Skeletal muscle satellite cell (primary cell): Measurements from ENCODE around the gene ZBTB8OS.
"Not testable (repeated sequence)": the region's sequence is repeated elsewhere in the genome, so short reads cannot be mapped to it uniquely, and the experiment has no call there.

Experiments used
- H3K27me3 ChIP-seq: 2 replicates; pipeline ENCODE4 v1.7.0; 2013; ENCODE audit warnings: low read length; ENCODE audit not compliant: control insufficient read depth, insufficient read depth
- H3K36me3 ChIP-seq: 2 replicates; pipeline ENCODE4 v1.7.0; 2013; ENCODE audit warnings: mild to moderate bottlenecking, control low read depth, low read length; ENCODE audit not compliant: insufficient read depth
- H3K4me1 ChIP-seq: 2 replicates; pipeline ENCODE4 v1.7.0; 2013; ENCODE audit warnings: low read length; ENCODE audit not compliant: control insufficient read depth, insufficient read depth
- H3K4me2 ChIP-seq: 2 replicates; pipeline ENCODE4 v1.7.0; 2013; ENCODE audit warnings: mild to moderate bottlenecking, low read length
- H3K4me3 ChIP-seq: 2 replicates; pipeline ENCODE4 v1.7.0; 2013; ENCODE audit warnings: low read length
- H3K9ac ChIP-seq: 2 replicates; pipeline ENCODE4 v1.7.0; 2013; ENCODE audit warnings: mild to moderate bottlenecking, low read depth, low read length, moderate library complexity
- H3K9me3 ChIP-seq: replicated peaks from 2 replicates; pipeline ENCODE4 v1.7.0; 2013; ENCODE audit warnings: mild to moderate bottlenecking, control low read depth, low read length

The ZBTB8OS gene

DNA sequence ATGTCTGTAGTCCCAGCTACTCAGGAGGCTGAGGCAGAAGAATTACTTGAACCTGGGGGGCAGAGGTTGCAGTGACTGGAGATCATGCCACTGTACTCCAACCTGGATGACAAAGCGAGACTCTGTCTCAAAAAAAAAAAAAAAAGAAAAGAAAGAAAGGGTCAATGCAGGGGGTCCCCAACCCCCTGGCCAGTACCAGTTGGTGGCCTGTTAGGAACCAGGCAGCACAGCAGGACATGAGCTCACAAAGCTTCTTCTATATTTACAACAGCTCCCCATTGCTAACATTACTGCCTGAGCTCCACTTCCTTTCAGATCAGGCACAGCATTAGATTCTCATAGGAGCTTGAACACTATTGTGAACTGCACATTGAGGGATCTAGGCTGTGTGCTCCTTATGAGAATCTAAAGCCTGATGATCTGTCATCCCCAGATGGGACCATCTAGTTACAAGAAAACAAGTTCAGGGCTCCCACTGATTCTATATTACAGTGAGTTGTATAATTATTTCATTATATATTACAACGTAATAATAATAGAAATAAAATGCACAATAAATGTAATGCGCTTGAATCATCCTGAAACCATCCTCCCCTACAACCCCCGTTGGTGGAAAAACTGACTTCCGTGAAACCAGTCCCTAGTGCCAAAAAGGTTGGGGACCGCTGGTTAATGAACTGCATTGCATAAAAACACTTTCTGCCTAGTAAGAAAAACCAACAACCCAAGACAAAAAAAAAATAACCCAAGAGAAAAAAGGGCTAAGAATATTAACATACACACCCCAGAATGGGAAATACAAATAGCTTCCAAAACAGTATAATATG, 2.8 kb downstream of the ZBTB8OS start:
- H3K27me3 ChIP-seq = no peaks in the 10 kb centered on the region
- peaks cover 21% of the 10 kb centered on the region for H3K4me1 ChIP-seq
- no peak overlapping the region for H3K4me3 ChIP-seq
- no peaks in the 10 kb centered on the region for H3K9me3 ChIP-seq
- peaks cover 9% of the 10 kb centered on the region for H3K36me3 ChIP-seq
- peak overlapping the region; percentile 11 for H3K4me2 ChIP-seq
- no peak overlapping the region for H3K9ac ChIP-seq

DNA sequence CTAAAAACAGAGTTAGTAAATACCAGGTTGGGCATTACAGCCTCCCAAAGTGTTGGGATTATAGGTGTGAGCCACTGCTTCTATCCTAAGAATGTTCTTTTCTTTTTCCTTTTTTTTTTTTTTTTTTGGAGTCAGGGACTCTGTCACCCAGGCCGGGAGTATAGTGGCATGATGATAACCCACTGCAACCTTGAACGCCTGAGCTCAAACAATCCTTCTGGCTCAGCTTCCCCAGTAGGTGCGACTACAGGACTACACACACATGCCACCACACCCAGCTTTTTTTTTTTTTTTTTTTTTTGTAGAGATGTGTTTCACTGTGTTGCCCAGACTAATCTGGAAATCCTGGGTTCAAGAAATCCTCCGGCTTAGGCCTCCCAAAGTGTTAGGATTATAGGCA, 5.9 kb downstream of the ZBTB8OS start:
- Histone ChIP-seq H3K4me1 (peaks cover 16% of the 10 kb centered on the region), H3K36me3 (peaks cover 9% of the 10 kb centered on the region), H3K4me3 (no peak overlapping the region), H3K4me2 (no peak overlapping the region), H3K27me3 (no peaks in the 10 kb centered on the region), H3K9me3 (no peaks in the 10 kb centered on the region), H3K9ac (no peak overlapping the region)

DNA sequence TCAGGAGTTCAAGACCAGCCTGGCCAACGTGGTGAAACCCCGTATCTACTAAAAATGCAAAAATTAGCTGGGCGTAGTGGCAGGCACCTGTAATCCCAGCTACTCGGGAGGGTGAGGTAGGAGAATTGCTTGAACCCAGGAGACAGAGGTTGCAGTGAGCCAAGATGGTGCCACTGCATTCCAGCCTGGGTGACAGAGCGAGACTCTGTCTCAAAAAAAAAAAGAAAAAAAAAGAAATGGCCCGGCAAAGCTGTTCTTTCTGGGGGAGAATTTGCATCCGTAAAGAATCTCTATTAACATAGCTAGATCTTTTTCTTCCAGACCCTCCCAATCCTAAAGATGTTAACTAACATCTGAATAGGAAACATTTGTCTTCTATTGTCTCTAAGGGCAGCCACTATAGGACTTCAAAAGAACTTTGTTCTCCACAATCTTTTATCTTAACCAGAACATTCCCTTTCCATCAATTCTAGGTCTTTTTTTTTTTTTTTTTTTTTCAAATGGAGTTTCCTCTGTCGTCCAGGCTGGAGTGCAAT, 8.0 kb downstream of the ZBTB8OS start:
- not testable (repeated sequence) for H3K4me3 ChIP-seq, H3K4me2 ChIP-seq, H3K36me3 ChIP-seq, H3K27me3 ChIP-seq, H3K9ac ChIP-seq, H3K9me3 ChIP-seq
- H3K4me1 ChIP-seq = peaks cover 15% of the 10 kb centered on the region

DNA sequence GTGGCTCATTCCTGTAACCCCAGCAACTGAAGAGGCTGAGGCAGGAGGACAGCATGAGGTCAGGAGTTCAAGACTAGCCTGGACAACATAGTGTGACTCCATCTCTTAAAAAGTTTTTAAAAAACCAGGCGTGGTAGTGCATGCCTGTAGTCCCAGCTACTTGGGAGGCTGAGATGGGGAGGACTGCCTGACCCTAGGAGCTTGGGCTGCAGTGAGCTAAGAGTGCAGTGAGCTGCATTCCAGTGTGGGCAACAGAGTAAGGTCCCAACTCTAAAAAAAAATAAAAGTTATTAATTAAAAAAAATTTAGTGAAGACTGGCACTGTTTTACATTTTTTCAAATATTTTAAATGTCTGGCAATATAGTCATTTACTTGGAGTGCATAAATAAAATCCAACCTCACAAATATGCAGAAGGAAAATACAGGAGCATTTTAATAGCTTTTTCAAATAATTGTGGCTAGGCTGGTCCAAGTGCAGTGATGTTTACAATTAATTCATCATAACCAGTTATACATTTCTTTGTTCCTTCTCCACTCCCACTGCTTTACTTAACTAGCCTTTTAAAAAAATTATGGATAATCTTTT, 10.8 kb downstream of the ZBTB8OS start:
- Histone ChIP-seq H3K9ac (no peak overlapping the region), H3K9me3 (no peaks in the 10 kb centered on the region), H3K27me3 (no peaks in the 10 kb centered on the region), H3K4me1 (peaks cover 21% of the 10 kb centered on the region), H3K36me3 (no peaks in the 10 kb centered on the region), H3K4me2 (no peak overlapping the region), H3K4me3 (no peak overlapping the region)

DNA sequence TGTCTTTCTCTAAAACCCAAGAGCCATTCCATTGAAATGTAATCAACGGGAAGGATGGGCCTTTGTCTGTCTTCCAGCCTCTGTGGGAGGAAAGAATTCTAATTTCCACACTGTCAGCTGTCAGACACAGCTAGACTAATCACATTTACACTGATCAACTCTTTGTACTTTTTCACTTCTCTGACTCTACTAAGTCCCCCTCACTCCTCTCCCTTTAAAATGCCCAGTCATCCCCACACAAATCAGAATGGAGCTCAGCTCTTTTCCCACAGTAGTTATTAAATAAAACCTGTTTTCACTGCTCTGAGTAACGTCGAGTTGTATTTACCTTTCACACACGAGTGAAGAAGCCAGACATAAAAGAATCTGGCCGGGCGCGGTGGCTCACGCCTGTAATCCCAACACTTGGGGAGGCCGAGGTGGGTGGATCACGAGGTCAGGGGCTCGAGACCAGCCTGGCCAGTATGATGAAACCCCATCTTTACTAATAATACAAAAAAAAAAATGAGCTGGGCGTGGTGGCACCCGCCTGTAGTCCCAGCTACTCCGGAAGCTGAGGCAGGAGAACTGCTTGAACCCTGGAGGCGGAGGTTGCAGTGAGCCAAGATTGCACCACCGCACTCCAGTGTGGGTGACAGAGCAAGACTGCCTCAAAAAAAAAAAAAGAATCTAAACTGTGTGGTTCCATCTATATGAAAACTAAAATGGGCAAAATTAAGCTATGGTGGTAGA, 13.3 kb downstream of the ZBTB8OS start:
- Histone ChIP-seq H3K36me3 (peaks cover 15% of the 10 kb centered on the region), H3K9me3 (no peaks in the 10 kb centered on the region), H3K9ac (peak overlapping the region; percentile 33), H3K27me3 (no peaks in the 10 kb centered on the region), H3K4me3 (no peak overlapping the region), H3K4me2 (peak overlapping the region; percentile 42), H3K4me1 (peaks cover 21% of the 10 kb centered on the region)

DNA sequence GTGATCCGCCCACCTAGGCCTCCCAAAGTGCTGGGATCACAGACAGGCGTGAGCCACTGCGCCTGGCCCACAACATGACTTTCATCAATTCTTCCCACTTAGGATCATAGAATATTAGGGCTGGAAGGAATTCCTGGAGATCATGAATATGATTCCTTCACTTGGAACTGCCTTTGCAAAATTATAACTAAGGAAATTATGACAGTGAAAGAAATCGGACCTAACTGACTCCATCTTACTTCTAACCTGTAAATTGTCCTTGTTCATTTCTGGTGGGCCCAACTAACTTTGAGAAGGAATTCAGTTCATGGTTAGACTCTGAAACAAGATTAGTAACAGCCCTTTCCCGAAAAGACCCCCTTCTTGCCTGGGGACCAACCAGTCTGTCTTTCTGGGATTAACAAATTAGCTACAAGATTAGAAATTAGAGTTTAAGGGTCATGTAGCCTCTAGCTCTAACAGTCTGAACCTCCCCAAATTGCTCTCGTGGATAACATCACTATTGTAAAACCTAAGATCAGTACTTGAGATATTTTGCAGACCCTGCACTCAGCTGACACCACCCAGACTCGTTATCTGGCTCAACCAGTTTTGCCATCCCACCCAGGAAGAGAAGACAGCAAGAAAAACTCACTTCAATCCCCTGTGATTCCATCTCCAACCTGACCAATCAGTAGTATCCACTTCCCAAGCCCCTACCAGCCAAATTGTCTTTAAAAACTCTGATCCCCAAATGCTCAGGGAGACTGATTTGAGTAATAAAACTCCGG, 14.7 kb downstream of the ZBTB8OS start:
- Histone ChIP-seq H3K36me3 (peaks cover 19% of the 10 kb centered on the region), H3K27me3 (no peaks in the 10 kb centered on the region), H3K4me2 (no peak overlapping the region), H3K9me3 (no peaks in the 10 kb centered on the region), H3K4me3 (no peak overlapping the region), H3K9ac (no peak overlapping the region), H3K4me1 (peaks cover 21% of the 10 kb centered on the region)

DNA sequence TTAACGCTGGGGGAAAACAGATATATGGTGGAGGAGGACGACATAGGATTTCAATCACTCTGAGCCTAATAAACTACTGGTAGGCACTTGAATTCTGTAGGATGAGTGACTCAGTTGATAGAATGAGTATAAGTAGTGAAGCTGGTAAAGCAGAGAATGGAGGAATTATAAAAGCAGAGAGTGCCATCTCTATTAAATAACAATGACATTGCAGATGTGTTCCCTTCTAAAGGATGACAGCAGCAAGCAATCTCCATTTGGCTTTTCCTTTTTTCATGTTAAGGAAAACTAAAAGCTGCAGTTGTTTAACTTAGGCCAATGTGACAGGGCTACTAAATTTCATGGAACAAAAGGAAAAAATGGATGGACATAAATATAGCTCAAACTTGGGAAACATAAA, 17.5 kb downstream of the ZBTB8OS start:
- H3K9me3 ChIP-seq = no peaks in the 10 kb centered on the region
- H3K36me3 ChIP-seq = peaks cover 29% of the 10 kb centered on the region
- no peak overlapping the region for H3K4me3 ChIP-seq
- no peak overlapping the region for H3K9ac ChIP-seq
- H3K4me2 ChIP-seq = no peak overlapping the region
- peaks cover 11% of the 10 kb centered on the region for H3K4me1 ChIP-seq
- H3K27me3 ChIP-seq = no peaks in the 10 kb centered on the region

DNA sequence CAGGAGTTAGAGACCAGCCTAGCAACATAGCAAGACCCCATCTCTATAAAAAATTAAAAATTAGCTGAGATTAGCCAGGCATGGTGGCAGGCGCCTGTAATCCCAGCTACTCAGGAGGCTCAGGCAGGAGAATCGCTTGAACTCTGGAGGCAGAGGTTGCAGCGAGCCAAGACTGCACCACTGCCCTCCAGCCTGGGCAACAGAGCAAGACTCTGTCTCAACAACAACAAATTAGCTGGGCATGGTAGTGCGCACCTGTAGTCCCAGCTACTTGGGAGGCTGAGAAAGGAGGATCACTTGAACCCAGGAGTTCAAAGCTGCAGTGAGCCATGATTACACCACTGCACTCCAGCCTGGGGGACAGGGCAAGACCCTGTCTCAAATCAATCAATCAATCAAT, 20.2 kb downstream of the ZBTB8OS start:
- not testable (repeated sequence) for H3K4me3 ChIP-seq, H3K4me2 ChIP-seq, H3K9me3 ChIP-seq, H3K4me1 ChIP-seq, H3K27me3 ChIP-seq, H3K9ac ChIP-seq
- H3K36me3 ChIP-seq = peaks cover 40% of the 10 kb centered on the region

DNA sequence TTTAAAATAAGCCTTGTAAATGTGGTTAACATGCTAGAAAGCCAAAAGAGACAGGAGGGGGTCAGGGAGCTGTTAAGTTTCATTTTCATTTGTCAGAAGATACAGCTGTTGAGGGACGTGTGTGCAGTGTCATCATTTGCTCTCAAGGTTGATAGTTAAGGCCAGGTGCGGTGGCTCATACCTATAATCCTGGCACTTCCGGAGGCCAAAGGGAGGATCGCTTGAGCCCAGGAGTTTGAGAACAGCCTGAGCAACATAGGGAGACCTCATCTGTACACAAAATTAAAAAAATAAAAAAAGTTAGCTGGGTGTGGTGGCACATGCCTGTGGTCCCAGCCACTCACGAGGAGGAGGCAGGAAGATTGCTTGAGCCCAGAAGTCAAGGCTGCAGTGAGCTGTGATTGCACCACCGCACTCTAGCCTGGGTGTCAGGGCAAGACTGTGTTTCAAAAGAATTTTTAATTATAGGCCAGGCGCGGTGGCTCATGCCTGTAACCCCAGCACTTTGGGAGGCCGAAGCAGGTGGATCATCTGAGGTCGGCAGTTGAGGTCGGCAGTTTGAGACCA, 22.7 kb downstream of the ZBTB8OS start:
- H3K9me3 ChIP-seq = no peaks in the 10 kb centered on the region
- no peaks in the 10 kb centered on the region for H3K27me3 ChIP-seq
- no peaks in the 10 kb centered on the region for H3K4me1 ChIP-seq
- peaks cover 34% of the 10 kb centered on the region for H3K36me3 ChIP-seq
- H3K9ac ChIP-seq = no peak overlapping the region
- H3K4me2 ChIP-seq = no peak overlapping the region
- no peak overlapping the region for H3K4me3 ChIP-seq

DNA sequence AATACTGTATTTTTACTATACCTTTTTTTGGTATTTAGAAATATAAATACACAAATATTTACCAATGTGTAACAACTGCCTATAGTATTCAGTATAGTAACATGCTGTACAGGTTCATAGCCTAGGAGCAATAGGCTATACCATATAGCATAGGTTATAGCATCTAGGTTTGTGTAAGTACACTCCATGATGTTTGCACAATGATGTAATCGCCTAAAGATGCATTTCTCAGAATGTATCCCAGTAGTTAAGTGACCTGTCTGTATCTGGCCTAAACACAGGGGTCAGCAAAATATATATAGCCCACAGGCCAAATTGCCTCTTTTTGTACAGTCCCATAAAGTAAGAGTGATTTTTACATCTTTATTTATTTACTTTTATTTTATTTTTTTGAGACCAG, 24.2 kb downstream of the ZBTB8OS start:
- Histone ChIP-seq H3K9ac (no peak overlapping the region), H3K36me3 (peaks cover 24% of the 10 kb centered on the region), H3K4me1 (no peaks in the 10 kb centered on the region), H3K4me3 (no peak overlapping the region), H3K4me2 (no peak overlapping the region), H3K9me3 (no peaks in the 10 kb centered on the region), H3K27me3 (no peaks in the 10 kb centered on the region)

DNA sequence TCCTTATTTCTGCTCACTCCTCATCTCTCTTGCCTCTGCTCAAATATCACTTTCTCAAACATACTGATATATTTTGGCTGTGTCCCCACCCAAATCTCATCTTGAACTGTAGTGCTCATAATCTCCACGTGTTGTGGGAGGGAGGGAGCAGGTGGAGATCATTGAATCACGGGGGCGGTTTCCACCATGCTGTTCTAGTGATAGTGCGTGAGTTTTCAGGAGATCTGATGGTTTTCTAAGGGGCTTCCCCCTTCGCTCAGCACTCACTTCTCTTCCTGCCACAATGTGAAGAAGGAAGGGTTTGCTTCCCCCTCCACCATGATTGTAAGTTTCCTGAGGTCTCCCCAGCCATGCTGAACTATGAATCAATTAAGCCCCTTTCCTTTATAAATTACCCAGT, 26.6 kb downstream of the ZBTB8OS start:
- Histone ChIP-seq H3K4me3 (no peak overlapping the region), H3K9ac (no peak overlapping the region), H3K9me3 (no peaks in the 10 kb centered on the region), H3K36me3 (peaks cover 29% of the 10 kb centered on the region), H3K4me2 (no peak overlapping the region), H3K27me3 (no peaks in the 10 kb centered on the region), H3K4me1 (no peaks in the 10 kb centered on the region)
